ENCODE results near the gene FRMD4A.

Gene FRMD4A

DNA sequence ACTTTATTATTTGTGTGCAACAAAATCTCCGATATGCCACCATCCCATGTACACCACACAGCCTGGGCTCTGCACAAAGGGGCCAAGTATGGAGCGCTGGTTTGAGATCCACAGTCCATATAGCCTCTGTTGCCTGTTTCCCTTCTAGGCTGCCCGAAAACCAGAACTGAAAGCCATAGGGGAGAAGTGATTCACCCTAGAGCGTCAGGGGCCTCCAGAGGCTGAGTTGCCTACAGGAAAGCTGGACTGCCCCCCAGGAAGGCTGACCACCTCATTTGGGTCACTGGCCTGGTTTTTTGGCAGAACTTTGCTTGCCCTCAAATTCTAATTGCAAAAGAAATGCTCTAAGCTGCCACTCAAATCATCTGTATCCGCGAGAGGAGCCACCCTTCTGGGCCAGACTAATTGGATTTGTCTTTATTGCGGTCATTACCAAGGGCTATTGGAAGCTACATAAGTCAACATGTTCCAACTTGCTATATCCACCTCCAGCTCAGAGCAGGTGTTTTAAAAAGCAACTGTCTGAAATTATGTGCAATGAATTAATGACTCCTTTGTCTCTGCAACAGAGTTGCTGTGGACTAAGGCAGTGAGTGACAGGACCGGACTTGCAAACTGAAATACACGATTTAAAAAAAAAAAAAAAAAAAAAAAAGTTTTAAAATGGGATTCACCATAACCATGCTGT, 28.3 kb upstream of the FRMD4A start:
- H3K27ac ChIP-seq: no peak overlapping the region
- TF ChIP-seq ZFX (IDR thresholded peaks at IDR 0.05; ENCODE audit: borderline replicate concordance): no peak
- TF ChIP-seq, protein P1, sequence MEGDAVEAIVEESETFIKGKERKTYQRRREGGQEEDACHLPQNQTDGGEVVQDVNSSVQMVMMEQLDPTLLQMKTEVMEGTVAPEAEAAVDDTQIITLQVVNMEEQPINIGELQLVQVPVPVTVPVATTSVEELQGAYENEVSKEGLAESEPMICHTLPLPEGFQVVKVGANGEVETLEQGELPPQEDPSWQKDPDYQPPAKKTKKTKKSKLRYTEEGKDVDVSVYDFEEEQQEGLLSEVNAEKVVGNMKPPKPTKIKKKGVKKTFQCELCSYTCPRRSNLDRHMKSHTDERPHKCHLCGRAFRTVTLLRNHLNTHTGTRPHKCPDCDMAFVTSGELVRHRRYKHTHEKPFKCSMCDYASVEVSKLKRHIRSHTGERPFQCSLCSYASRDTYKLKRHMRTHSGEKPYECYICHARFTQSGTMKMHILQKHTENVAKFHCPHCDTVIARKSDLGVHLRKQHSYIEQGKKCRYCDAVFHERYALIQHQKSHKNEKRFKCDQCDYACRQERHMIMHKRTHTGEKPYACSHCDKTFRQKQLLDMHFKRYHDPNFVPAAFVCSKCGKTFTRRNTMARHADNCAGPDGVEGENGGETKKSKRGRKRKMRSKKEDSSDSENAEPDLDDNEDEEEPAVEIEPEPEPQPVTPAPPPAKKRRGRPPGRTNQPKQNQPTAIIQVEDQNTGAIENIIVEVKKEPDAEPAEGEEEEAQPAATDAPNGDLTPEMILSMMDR (IDR thresholded peaks at IDR 0.05): no peak

DNA sequence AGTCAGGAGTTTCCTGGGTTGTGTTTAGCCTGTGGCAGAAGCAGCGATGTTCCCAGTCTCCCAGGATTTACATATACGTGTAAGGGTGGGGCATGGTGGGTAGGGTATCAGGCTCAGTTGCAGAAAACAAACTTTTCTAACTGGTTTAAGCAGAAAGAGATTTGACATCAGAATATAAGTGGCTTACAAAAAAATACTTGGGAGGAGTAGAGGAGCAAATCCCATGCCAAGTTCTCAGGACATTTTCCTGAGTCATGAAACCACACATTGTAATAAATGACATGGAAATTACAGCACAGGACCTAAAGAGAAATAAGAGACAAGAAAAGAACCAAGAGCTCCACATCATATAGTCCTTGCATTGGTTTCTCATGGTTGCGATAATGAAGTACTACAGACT, 26.2 kb upstream of the FRMD4A start:
- H3K27ac ChIP-seq: no peak overlapping the region
- TF ChIP-seq, protein P1 (IDR thresholded peaks at IDR 0.05): no peak
- no peak for TF ChIP-seq ZFX (IDR thresholded peaks at IDR 0.05; ENCODE audit: borderline replicate concordance)

GRCh38 chr10:14355750-14356149, 25.0 kb upstream of the FRMD4A start:
- TF ChIP-seq, protein P1 (IDR thresholded peaks at IDR 0.05): no peak
- TF ChIP-seq ZFX (IDR thresholded peaks at IDR 0.05; ENCODE audit: borderline replicate concordance): no peak
- H3K27ac ChIP-seq: no peak overlapping the region

- no peak overlapping the region for H3K27ac ChIP-seq
- TF ChIP-seq, protein P1 (IDR thresholded peaks at IDR 0.05): no peak
- no peak for TF ChIP-seq ZFX (IDR thresholded peaks at IDR 0.05; ENCODE audit: borderline replicate concordance)
Measured at GRCh38 chr10:14353291-14353913, 22.7 kb upstream of the FRMD4A start.

DNA sequence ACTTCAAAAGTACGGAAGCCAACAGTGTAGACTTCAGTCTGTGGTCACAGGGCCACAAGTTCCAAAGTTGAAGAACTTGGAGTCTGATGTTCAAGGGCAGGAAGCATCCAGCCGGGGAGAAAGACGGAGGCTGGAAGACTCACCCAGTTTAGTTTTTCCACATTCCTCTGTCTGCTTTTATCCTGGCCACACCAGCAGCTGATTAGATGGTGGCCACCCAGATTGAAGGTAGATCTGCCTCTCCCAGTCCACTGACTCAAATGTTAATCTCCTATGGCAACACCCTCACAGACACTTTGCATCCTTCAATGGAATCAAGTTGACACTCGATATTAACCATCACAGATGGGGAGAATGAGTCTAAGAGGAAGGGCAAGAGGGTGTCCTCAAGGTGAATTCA, 19.3 kb upstream of the FRMD4A start:
- H3K27ac ChIP-seq: no peak overlapping the region
- no peak for TF ChIP-seq ZFX (IDR thresholded peaks at IDR 0.05; ENCODE audit: borderline replicate concordance)
- TF ChIP-seq, protein P1 (IDR thresholded peaks at IDR 0.05): no peak

DNA sequence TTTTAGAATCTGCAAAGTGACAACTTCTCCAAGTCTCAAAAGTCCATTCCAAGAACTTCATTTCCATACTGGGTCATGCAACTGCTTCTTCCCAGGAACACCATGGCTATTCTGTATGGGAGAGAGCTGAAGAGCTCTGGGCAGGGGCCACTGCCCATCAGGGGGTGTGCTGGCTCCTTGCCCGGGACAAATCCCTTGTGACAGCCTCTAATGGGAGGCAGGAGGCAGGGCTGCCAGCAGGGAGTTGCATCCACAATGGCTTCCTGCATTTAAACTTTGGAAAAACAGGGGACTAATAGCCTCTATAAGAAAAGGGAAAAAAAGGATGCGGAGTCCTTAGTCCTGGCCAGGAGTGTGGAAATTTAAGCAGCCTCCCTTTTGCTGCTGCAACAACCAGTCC, 18.4 kb upstream of the FRMD4A start:
- H3K27ac ChIP-seq: no peak overlapping the region
- TF ChIP-seq, protein P1 (IDR thresholded peaks at IDR 0.05): no peak
- TF ChIP-seq ZFX (IDR thresholded peaks at IDR 0.05; ENCODE audit: borderline replicate concordance): no peak

DNA sequence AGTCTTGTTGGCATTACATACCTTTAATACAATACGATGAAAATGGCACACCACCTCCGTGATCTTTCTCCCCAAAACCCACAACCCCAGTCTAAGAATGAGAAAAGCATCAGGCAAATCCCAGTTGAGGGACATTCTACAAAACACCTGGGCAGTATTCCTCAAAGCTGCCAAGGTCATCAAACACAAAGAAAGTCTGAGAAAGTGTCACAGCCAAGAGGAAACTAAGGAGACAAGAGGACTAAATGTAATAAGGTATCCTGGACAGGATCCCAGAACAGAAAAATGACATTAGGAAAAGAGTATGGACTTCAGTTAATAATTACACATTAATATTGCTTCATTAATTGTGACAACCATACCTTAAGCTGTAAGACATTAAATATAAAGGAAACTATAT, 14.5 kb upstream of the FRMD4A start:
- TF ChIP-seq, protein P1 (IDR thresholded peaks at IDR 0.05): no peak
- no peak for TF ChIP-seq ZFX (IDR thresholded peaks at IDR 0.05; ENCODE audit: borderline replicate concordance)
- H3K27ac ChIP-seq: no peak overlapping the region
